DLD1 (cell line): ENCODE data around the gene SETD5.

ENCODE experiments used
- in situ Hi-C: cut with HindIII; loops from 2 replicates; pipeline ENCODE4 v1.10.0; 2017; ENCODE audit warnings: low sequenced_read_pairs

Gene SETD5

GRCh38 chr3:9406856-9407626, 9.6 kb downstream of the SETD5 start:
- in situ Hi-C loops, result no loop called here

- in situ Hi-C loops, result no loop called here
Observed at GRCh38 chr3:9408061-9408460, 10.6 kb downstream of the SETD5 start.

- in situ Hi-C loops, result no loop called here
Observed at GRCh38 chr3:9408546-9408945, 11.1 kb downstream of the SETD5 start.

- in situ Hi-C loops, result no loop called here
Observed at GRCh38 chr3:9409981-9410854, 12.8 kb downstream of the SETD5 start.

GRCh38 chr3:9411302-9411701, 13.9 kb downstream of the SETD5 start:
- in situ Hi-C loops, result no loop called here

- in situ Hi-C loops, result no loop called here
Observed at GRCh38 chr3:9412293-9412692, 14.9 kb downstream of the SETD5 start.

- in situ Hi-C loops, result no loop called here
Observed at GRCh38 chr3:9414826-9415225, 17.4 kb downstream of the SETD5 start.

- in situ Hi-C loops, result no loop called here
Observed at GRCh38 chr3:9415485-9416138, 18.2 kb downstream of the SETD5 start.

- in situ Hi-C loops, result no loop called here
Observed at GRCh38 chr3:9416139-9416780, 18.8 kb downstream of the SETD5 start.

- in situ Hi-C loops, result no loop called here
Observed at GRCh38 chr3:9420850-9421549, 23.6 kb downstream of the SETD5 start.

GRCh38 chr3:9422712-9423424, 25.5 kb downstream of the SETD5 start:
- in situ Hi-C loops, result no loop called here

GRCh38 chr3:9428411-9428810, 31.0 kb downstream of the SETD5 start:
- in situ Hi-C loops, result no loop called here

- in situ Hi-C loops, result no loop called here
Observed at GRCh38 chr3:9430733-9431132, 33.3 kb downstream of the SETD5 start.

- in situ Hi-C loops, result no loop called here
Observed at GRCh38 chr3:9433627-9434521, 36.5 kb downstream of the SETD5 start.

- in situ Hi-C loops, result no loop called here
Observed at GRCh38 chr3:9435316-9435715, 37.9 kb downstream of the SETD5 start.

- in situ Hi-C loops, result no loop called here
Observed at GRCh38 chr3:9439331-9439730, 41.9 kb downstream of the SETD5 start.

GRCh38 chr3:9441501-9442221, 44.2 kb downstream of the SETD5 start:
- in situ Hi-C loops, result no loop called here

- in situ Hi-C loops, result no loop called here
Observed at GRCh38 chr3:9448071-9448470, 50.7 kb downstream of the SETD5 start.
